ENCODE data around the gene BCL2.

- TF ChIP-seq, protein P1, sequence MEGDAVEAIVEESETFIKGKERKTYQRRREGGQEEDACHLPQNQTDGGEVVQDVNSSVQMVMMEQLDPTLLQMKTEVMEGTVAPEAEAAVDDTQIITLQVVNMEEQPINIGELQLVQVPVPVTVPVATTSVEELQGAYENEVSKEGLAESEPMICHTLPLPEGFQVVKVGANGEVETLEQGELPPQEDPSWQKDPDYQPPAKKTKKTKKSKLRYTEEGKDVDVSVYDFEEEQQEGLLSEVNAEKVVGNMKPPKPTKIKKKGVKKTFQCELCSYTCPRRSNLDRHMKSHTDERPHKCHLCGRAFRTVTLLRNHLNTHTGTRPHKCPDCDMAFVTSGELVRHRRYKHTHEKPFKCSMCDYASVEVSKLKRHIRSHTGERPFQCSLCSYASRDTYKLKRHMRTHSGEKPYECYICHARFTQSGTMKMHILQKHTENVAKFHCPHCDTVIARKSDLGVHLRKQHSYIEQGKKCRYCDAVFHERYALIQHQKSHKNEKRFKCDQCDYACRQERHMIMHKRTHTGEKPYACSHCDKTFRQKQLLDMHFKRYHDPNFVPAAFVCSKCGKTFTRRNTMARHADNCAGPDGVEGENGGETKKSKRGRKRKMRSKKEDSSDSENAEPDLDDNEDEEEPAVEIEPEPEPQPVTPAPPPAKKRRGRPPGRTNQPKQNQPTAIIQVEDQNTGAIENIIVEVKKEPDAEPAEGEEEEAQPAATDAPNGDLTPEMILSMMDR (IDR thresholded peaks at IDR 0.05), result no peak
- no peak for TF ChIP-seq POLR2A (IDR thresholded peaks at IDR 0.05)
Observed at GRCh38 chr18:63365876-63366212, 46.3 kb upstream of the BCL2 start.
